ENCODE results near the gene PRRG2.

PRRG2 gene

GRCh38 chr19:49557641-49558325 is 23.3 kb upstream of the PRRG2 start:
- DNase-seq (ENCODE audit: low read depth, low spot score) = no peak
- no peak overlapping the region for H3K4me3 ChIP-seq (ENCODE audit: low read length)
- H3K36me3 ChIP-seq (ENCODE audit: control insufficient read depth, insufficient read depth, low read length) = peaks cover 12% of the 10 kb centered on the region
- H3K9me3 ChIP-seq (ENCODE audit: control insufficient read depth, insufficient read depth, low read length) = no peaks in the 10 kb centered on the region
- no peak overlapping the region for H3K27ac ChIP-seq (ENCODE audit: low read length)
- no CpG with 5 or more reads among the region's 18 CpGs for WGBS (ENCODE audit: insufficient coverage, insufficient read length)
- no peaks in the 10 kb centered on the region for H3K27me3 ChIP-seq (ENCODE audit: control insufficient read depth, insufficient read depth, low read length)
- no peaks in the 10 kb centered on the region; the same call in 1 of the 2 replicates for H3K4me1 ChIP-seq (ENCODE audit: control insufficient read depth, insufficient read depth, low read length)

GRCh38 chr19:49558591-49558990 is 22.5 kb upstream of the PRRG2 start:
- Histone ChIP-seq H3K36me3 (ENCODE audit: control insufficient read depth, insufficient read depth, low read length) (peaks cover 12% of the 10 kb centered on the region), H3K27ac (ENCODE audit: low read length) (no peak overlapping the region), H3K4me3 (ENCODE audit: low read length) (no peak overlapping the region), H3K4me1 (ENCODE audit: control insufficient read depth, insufficient read depth, low read length) (no peaks in the 10 kb centered on the region; the same call in 1 of the 2 replicates), H3K9me3 (ENCODE audit: control insufficient read depth, insufficient read depth, low read length) (no peaks in the 10 kb centered on the region), H3K27me3 (ENCODE audit: control insufficient read depth, insufficient read depth, low read length) (no peaks in the 10 kb centered on the region)
- no peak for DNase-seq (ENCODE audit: low read depth, low spot score)
- WGBS (ENCODE audit: insufficient coverage, insufficient read length) = no CpG with 5 or more reads among the region's 7 CpGs

DNA sequence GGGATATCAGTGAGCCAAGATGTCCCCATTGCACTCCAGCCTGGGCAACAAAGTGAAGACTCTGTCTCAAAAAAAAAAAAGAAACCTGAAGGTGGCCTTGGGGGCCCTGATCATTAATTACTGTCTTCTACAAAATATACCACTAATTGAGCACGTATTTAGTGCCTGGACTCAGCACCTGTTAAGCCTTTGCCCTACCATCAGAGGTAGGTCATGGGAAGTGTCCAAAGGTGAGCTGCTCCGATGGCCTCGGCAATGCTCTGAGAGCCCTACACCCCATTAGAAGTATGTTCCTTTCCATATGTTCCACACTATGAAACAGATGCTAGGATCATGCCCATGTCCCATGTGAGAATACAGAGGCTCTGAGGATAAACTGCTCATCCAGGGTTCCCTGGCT is 21.7 kb upstream of the PRRG2 start:
- Histone ChIP-seq H3K27ac (ENCODE audit: low read length) (no peak overlapping the region), H3K9me3 (ENCODE audit: control insufficient read depth, insufficient read depth, low read length) (no peaks in the 10 kb centered on the region), H3K4me3 (ENCODE audit: low read length) (no peak overlapping the region), H3K27me3 (ENCODE audit: control insufficient read depth, insufficient read depth, low read length) (no peaks in the 10 kb centered on the region), H3K4me1 (ENCODE audit: control insufficient read depth, insufficient read depth, low read length) (no peaks in the 10 kb centered on the region; the same call in 1 of the 2 replicates), H3K36me3 (ENCODE audit: control insufficient read depth, insufficient read depth, low read length) (peaks cover 12% of the 10 kb centered on the region)
- no CpG with 5 or more reads among the region's 3 CpGs for WGBS (ENCODE audit: insufficient coverage, insufficient read length)
- no peak for DNase-seq (ENCODE audit: low read depth, low spot score)

DNA sequence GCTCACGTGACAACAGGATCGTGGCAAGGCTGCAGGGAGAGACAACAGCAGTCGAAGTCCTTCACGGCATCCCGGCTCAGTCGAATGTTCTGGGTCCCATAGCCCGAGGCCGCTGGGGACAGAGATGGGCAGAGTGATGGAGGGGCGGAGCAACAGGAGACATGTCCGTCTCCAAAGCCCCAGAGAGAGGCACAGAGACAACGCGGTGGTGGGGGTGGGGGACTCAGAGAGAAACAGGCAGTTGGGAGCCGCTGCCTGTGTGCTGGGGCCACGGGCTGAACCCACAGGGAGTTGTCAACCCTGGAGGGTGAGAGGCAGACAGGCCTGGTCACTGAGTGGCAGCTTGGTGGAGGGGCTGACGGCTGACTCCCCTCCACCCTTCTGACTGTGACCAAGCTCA is 21.2 kb upstream of the PRRG2 start:
- Histone ChIP-seq H3K4me1 (ENCODE audit: control insufficient read depth, insufficient read depth, low read length) (no peaks in the 10 kb centered on the region; the same call in 1 of the 2 replicates), H3K9me3 (ENCODE audit: control insufficient read depth, insufficient read depth, low read length) (no peaks in the 10 kb centered on the region), H3K27ac (ENCODE audit: low read length) (no peak overlapping the region), H3K27me3 (ENCODE audit: control insufficient read depth, insufficient read depth, low read length) (no peaks in the 10 kb centered on the region), H3K36me3 (ENCODE audit: control insufficient read depth, insufficient read depth, low read length) (peaks cover 9% of the 10 kb centered on the region), H3K4me3 (ENCODE audit: low read length) (no peak overlapping the region; the same call in 1 of the 2 replicates)
- WGBS (ENCODE audit: insufficient coverage, insufficient read length) = no CpG with 5 or more reads among the region's 15 CpGs
- DNase-seq (ENCODE audit: low read depth, low spot score) = no peak

DNA sequence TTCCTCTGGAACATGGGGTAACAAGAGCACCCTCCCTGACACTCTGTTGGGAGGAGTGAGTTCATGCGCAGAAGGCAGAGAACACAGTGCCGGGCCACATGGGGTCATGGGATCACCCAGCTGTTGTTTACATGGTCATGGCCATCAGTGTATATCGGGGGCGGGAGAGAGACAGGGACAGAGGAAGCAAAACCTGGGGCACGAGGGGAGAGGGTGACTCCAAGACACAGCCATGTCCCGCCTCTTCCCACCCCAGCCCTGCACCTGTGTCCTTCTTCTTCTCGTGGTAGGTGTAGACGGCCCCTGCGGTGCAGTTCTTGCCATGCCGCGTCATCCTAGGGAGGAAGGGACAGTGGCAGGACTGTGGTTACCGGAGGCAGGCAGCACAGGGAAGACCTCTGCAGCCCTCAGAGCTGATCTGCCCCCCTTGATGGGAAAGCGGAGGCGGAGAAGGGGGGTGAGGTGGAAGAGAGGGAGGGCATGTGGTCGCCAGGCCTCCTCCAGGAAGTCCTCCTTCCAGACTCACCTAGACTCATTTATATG is 20.7 kb upstream of the PRRG2 start:
- Histone ChIP-seq H3K27ac (ENCODE audit: low read length) (no peak overlapping the region), H3K36me3 (ENCODE audit: control insufficient read depth, insufficient read depth, low read length) (peaks cover 9% of the 10 kb centered on the region), H3K4me1 (ENCODE audit: control insufficient read depth, insufficient read depth, low read length) (no peaks in the 10 kb centered on the region; the same call in 1 of the 2 replicates), H3K9me3 (ENCODE audit: control insufficient read depth, insufficient read depth, low read length) (no peaks in the 10 kb centered on the region), H3K4me3 (ENCODE audit: low read length) (no peak overlapping the region), H3K27me3 (ENCODE audit: control insufficient read depth, insufficient read depth, low read length) (no peaks in the 10 kb centered on the region)
- no CpG with 5 or more reads among the region's 15 CpGs for WGBS (ENCODE audit: insufficient coverage, insufficient read length)
- no peak for DNase-seq (ENCODE audit: low read depth, low spot score)

- no peaks in the 10 kb centered on the region; the same call in 1 of the 2 replicates for H3K4me1 ChIP-seq (ENCODE audit: control insufficient read depth, insufficient read depth, low read length)
- H3K36me3 ChIP-seq (ENCODE audit: control insufficient read depth, insufficient read depth, low read length) = 0 out of 2 replicates have a peak, but pooled peaks cover 3% of the 10 kb centered on the region
- WGBS (ENCODE audit: insufficient coverage, insufficient read length) = no CpG with 5 or more reads among the region's 6 CpGs
- H3K27ac ChIP-seq (ENCODE audit: low read length) = no peak overlapping the region
- H3K4me3 ChIP-seq (ENCODE audit: low read length) = no peak overlapping the region
- H3K9me3 ChIP-seq (ENCODE audit: control insufficient read depth, insufficient read depth, low read length) = no peaks in the 10 kb centered on the region
- H3K27me3 ChIP-seq (ENCODE audit: control insufficient read depth, insufficient read depth, low read length) = no peaks in the 10 kb centered on the region
- DNase-seq (ENCODE audit: low read depth, low spot score) = no peak
Measured at GRCh38 chr19:49564616-49565045, 16.5 kb upstream of the PRRG2 start.

DNA sequence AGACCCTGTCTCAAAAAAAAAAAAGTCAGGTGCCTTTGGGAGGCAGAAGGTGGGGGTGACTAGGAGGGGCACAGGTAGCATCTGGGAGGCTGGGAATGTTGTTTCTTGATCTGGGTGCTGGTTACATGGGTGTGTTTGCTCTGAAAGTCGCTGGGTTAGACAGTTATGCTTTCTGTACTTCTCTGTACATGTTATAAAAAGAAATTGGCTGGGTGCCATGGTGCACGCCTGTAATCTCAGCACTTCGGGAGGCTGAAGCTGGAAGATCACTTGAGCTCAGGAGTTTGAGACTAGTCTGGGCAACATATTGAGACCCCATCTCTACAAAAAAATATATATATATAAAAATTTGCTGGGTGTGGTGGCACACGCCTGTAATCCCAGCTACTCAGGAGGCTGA is 15.9 kb upstream of the PRRG2 start:
- no peak for DNase-seq (ENCODE audit: low read depth, low spot score)
- WGBS (ENCODE audit: insufficient coverage, insufficient read length) = no CpG with 5 or more reads among the region's 4 CpGs
- Histone ChIP-seq H3K27me3 (ENCODE audit: control insufficient read depth, insufficient read depth, low read length) (no peaks in the 10 kb centered on the region), H3K4me1 (ENCODE audit: control insufficient read depth, insufficient read depth, low read length) (no peaks in the 10 kb centered on the region; the same call in 1 of the 2 replicates), H3K4me3 (ENCODE audit: low read length) (no peak overlapping the region), H3K9me3 (ENCODE audit: control insufficient read depth, insufficient read depth, low read length) (no peaks in the 10 kb centered on the region), H3K27ac (ENCODE audit: low read length) (no peak overlapping the region), H3K36me3 (ENCODE audit: control insufficient read depth, insufficient read depth, low read length) (no peaks in the 10 kb centered on the region)

- no peak for DNase-seq (ENCODE audit: low read depth, low spot score)
- Histone ChIP-seq H3K4me1 (ENCODE audit: control insufficient read depth, insufficient read depth, low read length) (no peaks in the 10 kb centered on the region; the same call in 1 of the 2 replicates), H3K9me3 (ENCODE audit: control insufficient read depth, insufficient read depth, low read length) (no peaks in the 10 kb centered on the region), H3K27ac (ENCODE audit: low read length) (no peak overlapping the region), H3K36me3 (ENCODE audit: control insufficient read depth, insufficient read depth, low read length) (no peaks in the 10 kb centered on the region), H3K4me3 (ENCODE audit: low read length) (no peak overlapping the region), H3K27me3 (ENCODE audit: control insufficient read depth, insufficient read depth, low read length) (no peaks in the 10 kb centered on the region)
- WGBS (ENCODE audit: insufficient coverage, insufficient read length) = no CpG with 5 or more reads among the region's 3 CpGs
Measured at GRCh38 chr19:49566302-49566701, 14.8 kb upstream of the PRRG2 start.

DNA sequence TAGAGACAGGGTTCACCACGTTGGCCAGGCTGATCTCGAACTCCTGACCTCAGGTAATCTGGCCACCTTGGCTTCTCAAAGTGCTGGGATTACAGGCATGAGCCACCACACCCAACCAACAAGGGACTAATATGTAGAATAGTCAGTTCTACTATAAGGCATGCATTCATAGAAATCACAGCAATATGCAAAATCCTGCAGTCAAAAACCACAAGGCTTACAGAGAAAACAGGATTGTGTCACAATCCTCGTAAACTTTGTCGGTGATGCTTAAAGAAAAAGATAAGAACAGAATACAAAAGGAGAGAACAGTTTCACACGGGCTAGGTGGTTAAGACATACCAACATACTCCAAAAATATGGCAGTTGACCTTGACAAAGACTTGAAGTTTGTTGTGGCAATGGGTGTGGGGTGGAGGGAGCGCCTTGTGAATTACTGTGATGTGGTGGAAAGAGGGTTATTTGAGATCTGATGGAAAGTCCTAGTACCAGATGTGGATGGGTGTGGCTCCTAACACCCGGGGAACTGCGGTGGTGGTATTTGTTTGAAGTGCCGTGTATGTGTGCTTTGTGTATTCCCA is 13.2 kb upstream of the PRRG2 start:
- Histone ChIP-seq H3K4me3 (ENCODE audit: low read length) (no peak overlapping the region), H3K27ac (ENCODE audit: low read length) (no peak overlapping the region), H3K27me3 (ENCODE audit: control insufficient read depth, insufficient read depth, low read length) (no peaks in the 10 kb centered on the region), H3K36me3 (ENCODE audit: control insufficient read depth, insufficient read depth, low read length) (no peaks in the 10 kb centered on the region), H3K9me3 (ENCODE audit: control insufficient read depth, insufficient read depth, low read length) (no peaks in the 10 kb centered on the region), H3K4me1 (ENCODE audit: control insufficient read depth, insufficient read depth, low read length) (no peaks in the 10 kb centered on the region; the same call in 1 of the 2 replicates)
- no peak for DNase-seq (ENCODE audit: low read depth, low spot score)
- no CpG with 5 or more reads among the region's 9 CpGs for WGBS (ENCODE audit: insufficient coverage, insufficient read length)

DNA sequence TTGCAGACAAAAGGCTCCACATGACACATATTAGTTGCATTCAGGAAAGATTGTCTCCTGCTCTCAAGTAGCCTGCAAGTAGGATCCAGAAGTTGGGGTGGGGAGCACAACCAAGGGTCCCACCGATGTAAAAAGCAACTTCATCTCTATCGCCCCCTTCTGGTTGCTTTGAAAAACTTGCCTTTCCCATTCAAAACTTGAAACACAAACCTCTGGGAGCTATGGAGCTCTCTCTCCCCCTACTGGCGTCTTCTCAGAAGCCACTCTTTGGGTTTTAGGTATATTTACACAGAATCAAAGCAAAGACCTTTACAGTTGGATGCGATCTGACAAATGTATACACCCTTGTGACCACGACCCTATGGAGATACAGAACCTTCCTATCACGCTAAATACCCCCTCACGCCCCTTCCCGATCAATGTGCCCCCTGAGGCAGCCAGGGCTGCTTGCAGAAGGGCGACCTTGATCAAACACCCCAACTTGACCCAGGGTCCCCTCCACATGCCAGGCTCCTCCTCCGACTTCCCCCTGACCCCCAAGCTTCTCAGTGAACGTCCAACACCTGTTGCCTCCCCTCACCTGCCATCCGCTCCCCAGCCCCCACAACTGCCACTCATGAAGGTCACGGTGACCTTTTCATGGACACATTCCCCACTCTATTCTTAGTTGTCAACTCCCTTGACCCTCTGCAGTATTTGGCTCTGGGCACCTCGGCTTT is 10.8 kb upstream of the PRRG2 start:
- no peak for DNase-seq (ENCODE audit: low read depth, low spot score)
- Histone ChIP-seq H3K27ac (ENCODE audit: low read length) (no peak overlapping the region), H3K4me3 (ENCODE audit: low read length) (no peak overlapping the region), H3K9me3 (ENCODE audit: control insufficient read depth, insufficient read depth, low read length) (no peaks in the 10 kb centered on the region), H3K27me3 (ENCODE audit: control insufficient read depth, insufficient read depth, low read length) (no peaks in the 10 kb centered on the region), H3K4me1 (ENCODE audit: control insufficient read depth, insufficient read depth, low read length) (no peaks in the 10 kb centered on the region; the same call in 1 of the 2 replicates), H3K36me3 (ENCODE audit: control insufficient read depth, insufficient read depth, low read length) (no peaks in the 10 kb centered on the region; the same call in 1 of the 2 replicates)
- no CpG with 5 or more reads among the region's 14 CpGs for WGBS (ENCODE audit: insufficient coverage, insufficient read length)
